ENCODE data around the gene SYNPO.

The SYNPO gene

GRCh38 chr5:150615141-150615699, 25.2 kb upstream of the SYNPO start:
- CTCF ChIA-PET = interaction anchor here (1.1 kb wide), 2 partner anchors 35 to 85 kb away, joined by 3 read pairs; no protein-coding TSS in a partner anchor
- no peak for DNase-seq (ENCODE audit: extremely low spot score)
- TF ChIP-seq NFRKB (IDR thresholded peaks at IDR 0.05) (no peak), SUZ12 (IDR thresholded peaks at IDR 0.05) (no peak), L3MBTL2 (conservative IDR thresholded peaks at IDR 0.05) (no peak), ELF4 (IDR thresholded peaks at IDR 0.05) (no peak), ZNF384 (IDR thresholded peaks at IDR 0.05) (no peak), HDGF (IDR thresholded peaks at IDR 0.05; ENCODE audit: borderline replicate concordance) (no peak), CTBP1 (IDR thresholded peaks at IDR 0.05; ENCODE audit: borderline replicate concordance) (no peak), TARDBP (IDR thresholded peaks at IDR 0.05) (no peak), LEF1 (IDR thresholded peaks at IDR 0.05; ENCODE audit: borderline replicate concordance) (no peak), FOXA1 (IDR thresholded peaks at IDR 0.05) (no peak), PKNOX1 (IDR thresholded peaks at IDR 0.05) (no peak)
- POLR2A ChIA-PET = no interaction called here

GRCh38 chr5:150616024-150616470, 24.4 kb upstream of the SYNPO start:
- TF ChIP-seq ELF4 (IDR thresholded peaks at IDR 0.05) (no peak), L3MBTL2 (conservative IDR thresholded peaks at IDR 0.05) (no peak), TARDBP (IDR thresholded peaks at IDR 0.05) (no peak)
- CTCF ChIA-PET = interaction anchor here (0.7 kb wide), 1 partner anchor 194 kb away, joined by 3 read pairs; no protein-coding TSS in a partner anchor
- POLR2A ChIA-PET = no interaction called here
- no peak for DNase-seq (ENCODE audit: extremely low spot score)

- ChIA-PET CTCF (interaction anchor here (0.7 kb wide), 1 partner anchor 195 kb away, joined by 3 read pairs; no protein-coding TSS in a partner anchor), POLR2A (no interaction called here)
- no peak for TF ChIP-seq TARDBP (IDR thresholded peaks at IDR 0.05)
- DNase-seq (ENCODE audit: extremely low spot score) = no peak
Measured at GRCh38 chr5:150616506-150616905, 24.0 kb upstream of the SYNPO start.

- CTCF ChIA-PET = no interaction called here
- no peak for DNase-seq (ENCODE audit: extremely low spot score)
- TF ChIP-seq SUZ12 (IDR thresholded peaks at IDR 0.05) (no peak), L3MBTL2 (conservative IDR thresholded peaks at IDR 0.05) (no peak), NFRKB (IDR thresholded peaks at IDR 0.05) (no peak), CTBP1 (IDR thresholded peaks at IDR 0.05; ENCODE audit: borderline replicate concordance) (no peak), HDGF (IDR thresholded peaks at IDR 0.05; ENCODE audit: borderline replicate concordance) (no peak), SP1 (IDR thresholded peaks at IDR 0.05) (no peak), ELF4 (IDR thresholded peaks at IDR 0.05) (no peak), PKNOX1 (IDR thresholded peaks at IDR 0.05) (no peak), ARNT (IDR thresholded peaks at IDR 0.05) (no peak), TARDBP (IDR thresholded peaks at IDR 0.05) (no peak), FOXA1 (IDR thresholded peaks at IDR 0.05) (no peak)
- POLR2A ChIA-PET = no interaction called here
Measured at GRCh38 chr5:150618163-150618562, 22.3 kb upstream of the SYNPO start.

GRCh38 chr5:150618588-150619281, 21.7 kb upstream of the SYNPO start:
- ChIA-PET CTCF (no interaction called here), POLR2A (interaction anchor here (1.5 kb wide), 1 partner anchor 13 kb away, joined by 4 read pairs; no protein-coding TSS in a partner anchor)
- TF ChIP-seq SP1 (IDR thresholded peaks at IDR 0.05) = no peak
- DNase-seq (ENCODE audit: extremely low spot score) = no peak

GRCh38 chr5:150619359-150620230, 20.9 kb upstream of the SYNPO start:
- POLR2A ChIA-PET = interaction anchor here (1.5 kb wide), 1 partner anchor 14 kb away, joined by 4 read pairs; no protein-coding TSS in a partner anchor
- DNase-seq (ENCODE audit: extremely low spot score) = no peak
- TF ChIP-seq BHLHE40 (IDR thresholded peaks at IDR 0.05; ENCODE audit: borderline replicate concordance) (no peak), FOXM1 (IDR thresholded peaks at IDR 0.05; ENCODE audit: borderline replicate concordance) (no peak), NFRKB (IDR thresholded peaks at IDR 0.05) (no peak), TARDBP (IDR thresholded peaks at IDR 0.05) (no peak), SP1 (IDR thresholded peaks at IDR 0.05) (no peak), LEF1 (IDR thresholded peaks at IDR 0.05; ENCODE audit: borderline replicate concordance) (no peak), ELF4 (IDR thresholded peaks at IDR 0.05) (no peak)
- CTCF ChIA-PET = interaction anchor here (0.6 kb wide), 2 partner anchors 9 to 12 kb away, joined by 3 read pairs; no protein-coding TSS in a partner anchor

GRCh38 chr5:150621301-150621700, 19.2 kb upstream of the SYNPO start:
- TF ChIP-seq FOXM1 (IDR thresholded peaks at IDR 0.05; ENCODE audit: borderline replicate concordance) (no peak), SP1 (IDR thresholded peaks at IDR 0.05) (no peak), HDGF (IDR thresholded peaks at IDR 0.05; ENCODE audit: borderline replicate concordance) (no peak), LEF1 (IDR thresholded peaks at IDR 0.05; ENCODE audit: borderline replicate concordance) (no peak), TARDBP (IDR thresholded peaks at IDR 0.05) (no peak), PKNOX1 (IDR thresholded peaks at IDR 0.05) (no peak), FOXA1 (IDR thresholded peaks at IDR 0.05) (no peak), NFRKB (IDR thresholded peaks at IDR 0.05) (no peak), CTBP1 (IDR thresholded peaks at IDR 0.05; ENCODE audit: borderline replicate concordance) (no peak), SUZ12 (IDR thresholded peaks at IDR 0.05) (no peak), L3MBTL2 (conservative IDR thresholded peaks at IDR 0.05) (no peak), FOXK2 (IDR thresholded peaks at IDR 0.05) (no peak), ELF4 (IDR thresholded peaks at IDR 0.05) (no peak), ZNF384 (IDR thresholded peaks at IDR 0.05) (no peak), ARNT (IDR thresholded peaks at IDR 0.05) (no peak), BHLHE40 (IDR thresholded peaks at IDR 0.05; ENCODE audit: borderline replicate concordance) (no peak)
- ChIA-PET CTCF (no interaction called here), POLR2A (no interaction called here)
- no peak for DNase-seq (ENCODE audit: extremely low spot score)
